GM19193 (cell line): ENCODE results near the gene SPRR2A.

Source experiments
- POLR2A ChIP-seq: IDR thresholded peaks from 4 replicates; pipeline ENCODE4 v1.6.1; 2011; ENCODE audit not compliant: insufficient read depth, insufficient read length; ENCODE audit errors: extremely low read depth

Gene SPRR2A

DNA sequence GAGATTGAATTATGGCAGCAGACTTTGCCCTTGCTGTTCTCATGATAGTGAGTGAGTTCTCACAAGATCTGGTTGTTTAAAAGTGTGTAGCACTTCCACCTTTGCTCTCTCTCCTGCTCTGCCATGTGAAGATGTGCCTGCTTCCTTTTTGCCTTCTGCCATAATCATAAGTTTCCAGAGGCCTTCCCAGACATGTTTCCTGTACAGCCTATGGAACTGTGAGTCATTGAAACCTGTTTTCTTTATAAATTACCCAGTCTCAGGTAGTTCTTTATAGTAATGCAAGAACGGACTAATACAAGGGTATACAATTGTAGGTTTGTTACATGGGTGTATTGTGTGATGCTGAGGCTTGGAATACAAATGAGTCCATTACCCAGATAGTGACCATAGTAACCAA, 22.1 kb downstream of the SPRR2A start:
- no peak for TF ChIP-seq POLR2A

DNA sequence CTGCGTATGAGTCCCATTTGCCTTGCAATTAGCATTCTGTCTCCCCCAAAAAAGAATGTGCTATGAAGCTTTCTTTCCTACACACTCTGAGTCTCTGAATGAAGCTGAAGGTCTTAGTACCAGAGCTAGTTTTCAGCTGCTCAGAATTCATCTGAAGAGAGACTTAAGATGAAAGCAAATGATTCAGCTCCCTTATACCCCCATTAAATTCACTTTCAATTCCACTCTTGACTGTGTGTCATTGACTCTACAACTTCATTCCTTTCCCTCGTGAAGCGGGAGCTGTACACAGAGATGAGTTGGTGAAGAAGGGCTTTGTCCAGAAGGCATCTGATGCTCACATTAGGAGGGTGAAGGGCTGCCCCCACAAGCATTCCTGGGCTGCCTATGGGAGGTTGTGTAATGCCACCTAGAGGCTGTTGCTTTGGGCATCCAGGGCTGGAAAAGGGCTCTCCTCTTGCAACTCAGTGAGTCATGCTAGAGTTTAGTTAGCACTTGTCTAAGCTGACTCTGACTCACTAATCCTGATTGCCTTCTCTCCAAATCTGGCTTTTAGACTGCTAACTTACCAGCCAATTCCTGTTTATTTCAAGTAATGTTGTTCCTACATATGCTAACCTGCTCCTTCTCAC, 24.5 kb downstream of the SPRR2A start:
- TF ChIP-seq POLR2A, result no peak

DNA sequence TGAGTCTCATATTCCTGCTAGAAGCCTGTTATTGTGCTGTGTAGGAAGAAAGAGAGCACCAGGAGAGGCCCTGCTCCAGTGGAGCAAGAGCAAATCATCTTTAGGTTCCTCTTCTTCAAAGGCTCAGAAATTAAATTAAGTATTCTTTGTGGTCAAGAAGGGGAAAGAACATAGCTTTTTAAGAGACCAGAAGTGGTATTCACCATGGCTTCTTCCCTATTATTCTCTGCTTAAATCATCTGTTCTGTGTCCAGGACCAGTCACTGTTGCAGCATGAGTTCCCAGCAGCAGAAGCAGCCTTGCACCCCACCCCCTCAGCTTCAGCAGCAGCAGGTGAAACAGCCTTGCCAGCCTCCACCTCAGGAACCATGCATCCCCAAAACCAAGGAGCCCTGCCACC, 25.2 kb downstream of the SPRR2A start:
- TF ChIP-seq POLR2A, result no peak

DNA sequence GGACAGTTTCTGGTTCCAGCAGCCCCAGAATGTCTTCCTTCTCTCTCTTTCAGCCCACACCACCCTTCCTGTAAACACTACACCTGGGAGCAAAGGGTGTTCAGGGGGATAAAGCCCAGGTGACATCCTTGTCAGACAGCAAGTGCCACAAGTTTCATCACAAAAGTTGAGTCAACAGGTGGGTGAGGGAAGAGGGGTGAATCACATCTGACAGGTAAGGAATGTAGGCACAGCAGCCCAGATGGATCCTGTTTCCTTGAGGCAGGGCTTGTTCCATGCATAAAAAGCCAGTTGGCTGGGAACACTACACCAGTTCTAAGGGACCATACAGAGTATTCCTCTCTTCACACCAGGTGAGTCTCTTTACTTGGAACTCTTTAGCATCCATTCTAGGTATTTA, 26.4 kb downstream of the SPRR2A start, which contains the start of gene SPRR1B:
TSS of gene SPRR1B (plus strand) at position 309 of the 400 bp plus-strand sequence. CDS start 1,143 bp downstream, outside the sequence.
- no peak for TF ChIP-seq POLR2A

DNA sequence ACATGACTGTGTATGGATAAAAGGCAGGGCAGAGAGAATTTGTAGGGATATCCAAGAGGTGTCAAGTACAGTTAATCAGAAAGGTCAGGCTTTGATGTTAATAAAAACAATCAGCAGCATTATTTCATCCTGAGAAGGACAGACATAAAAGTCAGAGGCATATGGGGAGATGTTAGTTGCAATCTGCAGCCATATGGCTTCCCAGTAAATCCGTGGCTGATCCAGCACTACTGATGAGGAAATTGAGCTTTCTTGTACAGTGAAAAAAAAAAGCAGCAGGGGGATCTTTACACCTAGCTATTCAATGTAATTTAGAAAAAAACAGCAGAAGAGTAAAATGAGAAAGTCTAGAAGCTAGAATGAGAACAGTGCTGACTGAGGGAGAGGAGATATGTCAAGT, 28.5 kb downstream of the SPRR2A start:
- TF ChIP-seq POLR2A, result no peak

DNA sequence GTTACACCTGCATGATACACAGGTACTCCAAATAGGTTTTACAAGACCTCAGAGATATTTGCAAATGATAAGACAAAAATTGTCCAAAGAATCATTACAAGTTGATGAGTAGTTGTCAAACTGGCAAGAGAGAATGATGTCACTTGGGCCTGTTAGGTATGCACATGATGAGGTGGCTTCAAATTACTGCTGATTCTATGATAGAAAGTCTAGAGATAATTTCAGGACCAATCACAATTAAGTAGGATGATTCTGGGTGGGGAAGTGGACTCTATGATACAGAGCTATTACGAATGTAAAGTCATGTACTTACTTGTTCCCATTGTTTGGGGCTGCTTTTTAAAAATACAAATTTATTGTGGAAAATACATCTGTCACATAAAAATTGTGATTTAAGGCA, 31.5 kb downstream of the SPRR2A start:
- no peak for TF ChIP-seq POLR2A

DNA sequence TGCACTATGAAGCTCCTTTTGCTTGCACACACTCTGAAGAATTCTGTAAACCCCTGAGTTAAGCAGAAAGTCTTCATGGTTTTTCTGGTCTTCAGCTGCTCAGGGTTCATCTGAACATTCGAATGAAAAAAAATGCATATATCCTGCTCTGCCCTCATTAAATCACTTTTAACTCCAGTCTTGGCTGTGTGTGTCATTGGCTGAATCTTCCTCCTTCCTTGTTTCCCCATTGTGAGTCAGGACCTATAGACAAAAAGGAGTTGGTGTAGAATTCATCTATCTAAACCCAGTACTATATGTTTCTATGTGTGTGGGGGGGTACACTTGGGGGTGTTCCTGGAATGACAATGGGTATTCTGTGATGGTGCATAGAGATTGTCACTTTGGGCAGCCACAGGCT, 32.9 kb downstream of the SPRR2A start:
- TF ChIP-seq POLR2A, result no peak

DNA sequence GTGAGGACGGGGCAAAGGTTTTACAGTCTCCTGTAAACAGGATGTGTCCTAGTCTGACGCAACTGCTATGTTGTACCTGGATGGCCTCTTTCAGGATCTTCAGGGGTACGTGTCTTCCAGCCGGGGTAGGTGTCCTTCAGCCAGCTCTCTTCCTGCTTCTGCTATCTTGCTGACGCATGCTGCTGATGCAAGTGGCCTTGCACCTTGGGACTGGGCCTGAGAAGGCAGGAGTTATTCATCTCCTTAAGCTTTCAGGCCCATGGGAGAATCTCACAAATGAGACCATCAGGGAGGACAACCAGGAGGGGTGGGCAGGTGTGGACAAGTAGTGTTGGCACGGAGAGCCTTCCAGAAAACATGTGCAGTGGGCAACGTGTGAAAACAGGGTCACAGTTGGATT, 34.2 kb downstream of the SPRR2A start:
- TF ChIP-seq POLR2A, result no peak
